SK-N-SH treated with all-trans-retinoic acid at 6 μM for 48 hours (cell line): ENCODE measurements around the gene TMCO2.

Experiments used
- ATAC-seq: fragments of 200-7000 bp; cut with Tn5 transposase; 3 replicates; pipeline ENCODE4 v1.9.1; 2020; ENCODE audit warnings: mild to moderate bottlenecking, moderate library complexity
- ARNTL ChIP-seq: fragments of 450-650 bp; formaldehyde crosslinking; IDR thresholded peaks from 2 replicates; pipeline ENCODE4 v1.5.0; 2020; ENCODE audit warnings: low read depth, mild to moderate bottlenecking, moderate library complexity, borderline replicate concordance
- BACH2 ChIP-seq: fragments of 250-450 bp; sonication (Bioruptor Pico); IDR thresholded peaks from 2 replicates; pipeline ENCODE4 v1.9.0; 2021; ENCODE audit warnings: mild to moderate bottlenecking, borderline replicate concordance
- CSDC2 ChIP-seq: fragments of 250-450 bp; sonication (Bioruptor Pico); IDR thresholded peaks from 2 replicates; pipeline ENCODE4 v1.5.0; 2020; ENCODE audit warnings: mild to moderate bottlenecking, moderate library complexity
- GLIS3 ChIP-seq: fragments of 250-450 bp; sonication (Bioruptor Pico); IDR thresholded peaks from 2 replicates; pipeline ENCODE4 v1.5.0; 2020; ENCODE audit warnings: mild to moderate bottlenecking, moderate library complexity
- ISL1 ChIP-seq: fragments of 250-450 bp; sonication (Bioruptor Pico); IDR thresholded peaks from 2 replicates; pipeline ENCODE4 v2.1.2; 2022; ENCODE audit warnings: mild to moderate bottlenecking, moderate library complexity
- OSR1 ChIP-seq: fragments of 250-450 bp; sonication (Bioruptor Pico); IDR thresholded peaks from 2 replicates; pipeline ENCODE4 v1.8.0; 2022; ENCODE audit warnings: moderate library complexity, mild to moderate bottlenecking, inconsistent platforms
- PPARA ChIP-seq: fragments of 250-450 bp; sonication (Bioruptor Pico); IDR thresholded peaks from 2 replicates; pipeline ENCODE4 v1.5.0; 2020; ENCODE audit warnings: mild to moderate bottlenecking, borderline replicate concordance
- SNAI2 ChIP-seq: fragments of 250-450 bp; sonication (Bioruptor Pico); IDR thresholded peaks from 2 replicates; pipeline ENCODE4 v1.5.0; 2020; ENCODE audit warnings: mild to moderate bottlenecking, moderate library complexity
- TOX ChIP-seq: fragments of 250-450 bp; sonication (Bioruptor Pico); IDR thresholded peaks from 2 replicates; pipeline ENCODE4 v1.8.0; 2021; ENCODE audit warnings: mild to moderate bottlenecking, moderate library complexity, borderline replicate concordance
- ZC3H10 ChIP-seq: fragments of 250-450 bp; sonication (Bioruptor Pico); IDR thresholded peaks from 2 replicates; pipeline ENCODE4 v1.5.1; 2021; ENCODE audit warnings: mild to moderate bottlenecking, moderate library complexity
- ZFP3 ChIP-seq: fragments of 250-450 bp; sonication (Bioruptor Pico); IDR thresholded peaks from 2 replicates; pipeline ENCODE4 v1.5.0; 2020; ENCODE audit warnings: mild to moderate bottlenecking, moderate library complexity
- ZFP30 ChIP-seq: fragments of 450-650 bp; formaldehyde crosslinking; IDR thresholded peaks from 2 replicates; pipeline ENCODE4 v1.5.0; 2022; ENCODE audit warnings: mild to moderate bottlenecking, moderate library complexity
- ZNF565 ChIP-seq: fragments of 450-650 bp; formaldehyde crosslinking; conservative IDR thresholded peaks from 2 replicates; pipeline ENCODE4 v1.5.0; 2020; ENCODE audit warnings: low read depth, mild to moderate bottlenecking, moderate library complexity
- ZNF70 ChIP-seq: fragments of 450-650 bp; formaldehyde crosslinking; IDR thresholded peaks from 2 replicates; pipeline ENCODE4 v1.5.0; 2020; ENCODE audit warnings: mild to moderate bottlenecking, moderate library complexity
- ZNF8 ChIP-seq: fragments of 450-650 bp; formaldehyde crosslinking; IDR thresholded peaks from 2 replicates; pipeline ENCODE4 v1.5.0; 2020; ENCODE audit warnings: mild to moderate bottlenecking, moderate library complexity
- TF ChIP-seq, protein P1 (sequence below): fragments of 250-450 bp; sonication (Bioruptor Pico); IDR thresholded peaks from 2 replicates; pipeline ENCODE4 v1.5.1; 2021; ENCODE audit warnings: mild to moderate bottlenecking, moderate library complexity
- TF ChIP-seq, protein P2 (sequence below): fragments of 250-450 bp; sonication (Bioruptor Pico); IDR thresholded peaks from 2 replicates; pipeline ENCODE4 v1.8.0; 2020; ENCODE audit warnings: mild to moderate bottlenecking, moderate library complexity, borderline replicate concordance
- TF ChIP-seq, protein P3 (sequence below): fragments of 250-450 bp; sonication (Bioruptor Pico); IDR thresholded peaks from 2 replicates; pipeline ENCODE4 v1.5.0; 2020; ENCODE audit warnings: mild to moderate bottlenecking, moderate library complexity
- TF ChIP-seq, protein P4 (sequence below): fragments of 250-450 bp; sonication (Bioruptor Pico); IDR thresholded peaks from 2 replicates; pipeline ENCODE4 v1.5.1; 2020; ENCODE audit warnings: low read depth, mild to moderate bottlenecking, moderate library complexity

The TMCO2 gene

DNA sequence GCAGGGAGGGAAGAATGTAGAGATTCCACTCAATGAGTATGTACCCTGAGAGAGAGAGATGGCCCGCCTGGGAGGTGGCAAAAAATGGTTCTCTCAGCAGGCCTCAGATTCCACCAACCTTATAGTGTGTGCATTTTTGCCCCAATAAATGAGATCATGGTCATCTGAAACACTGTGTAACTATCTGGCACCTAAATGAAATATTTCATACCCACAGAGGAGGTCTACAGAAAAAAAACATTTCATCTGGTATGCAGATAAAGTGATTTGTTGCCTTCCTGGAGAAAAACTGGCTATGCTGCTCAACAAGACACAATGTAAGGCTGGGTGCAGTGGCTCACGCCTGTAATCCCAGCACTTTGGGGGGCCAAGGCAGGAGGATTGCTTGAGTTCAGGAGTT is 4.9 kb downstream of the TMCO2 start:
- TF ChIP-seq ZFP3 (CRISPR knock-in tag) (no peak), ZNF565 (no peak), PPARA (CRISPR knock-in tag) (no peak)
- TF ChIP-seq, all 23 proteins: peak for 0

DNA sequence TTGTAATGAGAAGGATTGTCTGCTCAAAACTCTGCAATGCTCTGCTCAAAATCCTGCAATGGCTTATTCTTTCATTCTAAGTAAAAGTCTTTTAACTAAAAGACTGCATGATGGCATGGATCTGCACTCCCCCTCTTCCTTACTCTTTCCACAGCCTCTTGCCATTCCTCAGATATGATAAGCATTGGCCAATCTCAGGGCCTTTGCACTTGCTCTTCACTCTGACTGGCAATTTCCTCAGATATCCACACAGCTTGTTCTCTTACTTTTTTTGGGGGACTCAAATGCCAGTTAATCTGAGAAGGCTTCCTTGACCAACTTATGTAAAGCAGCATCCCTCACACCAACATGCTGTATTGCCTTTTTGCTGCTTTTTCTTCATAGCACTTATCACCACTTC is 7.5 kb downstream of the TMCO2 start:
- no peak for ATAC-seq
- TF ChIP-seq ARNTL (no peak), TOX (CRISPR knock-in tag) (no peak), CSDC2 (no peak), ZNF8 (CRISPR knock-in tag) (no peak), ZNF70 (CRISPR knock-in tag) (no peak), ZC3H10 (CRISPR knock-in tag) (no peak), GLIS3 (no peak), OSR1 (no peak), SNAI2 (CRISPR knock-in tag) (no peak), ISL1 (CRISPR knock-in tag) (no peak)
- TF ChIP-seq, protein P1, sequence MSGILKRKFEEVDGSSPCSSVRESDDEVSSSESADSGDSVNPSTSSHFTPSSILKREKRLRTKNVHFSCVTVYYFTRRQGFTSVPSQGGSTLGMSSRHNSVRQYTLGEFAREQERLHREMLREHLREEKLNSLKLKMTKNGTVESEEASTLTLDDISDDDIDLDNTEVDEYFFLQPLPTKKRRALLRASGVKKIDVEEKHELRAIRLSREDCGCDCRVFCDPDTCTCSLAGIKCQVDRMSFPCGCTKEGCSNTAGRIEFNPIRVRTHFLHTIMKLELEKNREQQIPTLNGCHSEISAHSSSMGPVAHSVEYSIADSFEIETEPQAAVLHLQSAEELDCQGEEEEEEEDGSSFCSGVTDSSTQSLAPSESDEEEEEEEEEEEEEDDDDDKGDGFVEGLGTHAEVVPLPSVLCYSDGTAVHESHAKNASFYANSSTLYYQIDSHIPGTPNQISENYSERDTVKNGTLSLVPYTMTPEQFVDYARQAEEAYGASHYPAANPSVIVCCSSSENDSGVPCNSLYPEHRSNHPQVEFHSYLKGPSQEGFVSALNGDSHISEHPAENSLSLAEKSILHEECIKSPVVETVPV = no peak
- TF ChIP-seq, protein P2, sequence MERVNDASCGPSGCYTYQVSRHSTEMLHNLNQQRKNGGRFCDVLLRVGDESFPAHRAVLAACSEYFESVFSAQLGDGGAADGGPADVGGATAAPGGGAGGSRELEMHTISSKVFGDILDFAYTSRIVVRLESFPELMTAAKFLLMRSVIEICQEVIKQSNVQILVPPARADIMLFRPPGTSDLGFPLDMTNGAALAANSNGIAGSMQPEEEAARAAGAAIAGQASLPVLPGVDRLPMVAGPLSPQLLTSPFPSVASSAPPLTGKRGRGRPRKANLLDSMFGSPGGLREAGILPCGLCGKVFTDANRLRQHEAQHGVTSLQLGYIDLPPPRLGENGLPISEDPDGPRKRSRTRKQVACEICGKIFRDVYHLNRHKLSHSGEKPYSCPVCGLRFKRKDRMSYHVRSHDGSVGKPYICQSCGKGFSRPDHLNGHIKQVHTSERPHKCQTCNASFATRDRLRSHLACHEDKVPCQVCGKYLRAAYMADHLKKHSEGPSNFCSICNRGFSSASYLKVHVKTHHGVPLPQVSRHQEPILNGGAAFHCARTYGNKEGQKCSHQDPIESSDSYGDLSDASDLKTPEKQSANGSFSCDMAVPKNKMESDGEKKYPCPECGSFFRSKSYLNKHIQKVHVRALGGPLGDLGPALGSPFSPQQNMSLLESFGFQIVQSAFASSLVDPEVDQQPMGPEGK (CRISPR knock-in tag) = no peak
- TF ChIP-seq, protein P3, sequence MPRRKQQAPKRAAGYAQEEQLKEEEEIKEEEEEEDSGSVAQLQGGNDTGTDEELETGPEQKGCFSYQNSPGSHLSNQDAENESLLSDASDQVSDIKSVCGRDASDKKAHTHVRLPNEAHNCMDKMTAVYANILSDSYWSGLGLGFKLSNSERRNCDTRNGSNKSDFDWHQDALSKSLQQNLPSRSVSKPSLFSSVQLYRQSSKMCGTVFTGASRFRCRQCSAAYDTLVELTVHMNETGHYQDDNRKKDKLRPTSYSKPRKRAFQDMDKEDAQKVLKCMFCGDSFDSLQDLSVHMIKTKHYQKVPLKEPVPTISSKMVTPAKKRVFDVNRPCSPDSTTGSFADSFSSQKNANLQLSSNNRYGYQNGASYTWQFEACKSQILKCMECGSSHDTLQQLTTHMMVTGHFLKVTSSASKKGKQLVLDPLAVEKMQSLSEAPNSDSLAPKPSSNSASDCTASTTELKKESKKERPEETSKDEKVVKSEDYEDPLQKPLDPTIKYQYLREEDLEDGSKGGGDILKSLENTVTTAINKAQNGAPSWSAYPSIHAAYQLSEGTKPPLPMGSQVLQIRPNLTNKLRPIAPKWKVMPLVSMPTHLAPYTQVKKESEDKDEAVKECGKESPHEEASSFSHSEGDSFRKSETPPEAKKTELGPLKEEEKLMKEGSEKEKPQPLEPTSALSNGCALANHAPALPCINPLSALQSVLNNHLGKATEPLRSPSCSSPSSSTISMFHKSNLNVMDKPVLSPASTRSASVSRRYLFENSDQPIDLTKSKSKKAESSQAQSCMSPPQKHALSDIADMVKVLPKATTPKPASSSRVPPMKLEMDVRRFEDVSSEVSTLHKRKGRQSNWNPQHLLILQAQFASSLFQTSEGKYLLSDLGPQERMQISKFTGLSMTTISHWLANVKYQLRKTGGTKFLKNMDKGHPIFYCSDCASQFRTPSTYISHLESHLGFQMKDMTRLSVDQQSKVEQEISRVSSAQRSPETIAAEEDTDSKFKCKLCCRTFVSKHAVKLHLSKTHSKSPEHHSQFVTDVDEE (CRISPR knock-in tag) = no peak
- TF ChIP-seq, protein P4, sequence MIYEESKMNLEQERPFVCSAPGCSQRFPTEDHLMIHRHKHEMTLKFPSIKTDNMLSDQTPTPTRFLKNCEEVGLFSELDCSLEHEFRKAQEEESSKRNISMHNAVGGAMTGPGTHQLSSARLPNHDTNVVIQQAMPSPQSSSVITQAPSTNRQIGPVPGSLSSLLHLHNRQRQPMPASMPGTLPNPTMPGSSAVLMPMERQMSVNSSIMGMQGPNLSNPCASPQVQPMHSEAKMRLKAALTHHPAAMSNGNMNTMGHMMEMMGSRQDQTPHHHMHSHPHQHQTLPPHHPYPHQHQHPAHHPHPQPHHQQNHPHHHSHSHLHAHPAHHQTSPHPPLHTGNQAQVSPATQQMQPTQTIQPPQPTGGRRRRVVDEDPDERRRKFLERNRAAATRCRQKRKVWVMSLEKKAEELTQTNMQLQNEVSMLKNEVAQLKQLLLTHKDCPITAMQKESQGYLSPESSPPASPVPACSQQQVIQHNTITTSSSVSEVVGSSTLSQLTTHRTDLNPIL (CRISPR knock-in tag) = no peak

More for the DNA sequence above, 4.9 kb downstream of the TMCO2 start:
- ATAC-seq = no peak

DNA sequence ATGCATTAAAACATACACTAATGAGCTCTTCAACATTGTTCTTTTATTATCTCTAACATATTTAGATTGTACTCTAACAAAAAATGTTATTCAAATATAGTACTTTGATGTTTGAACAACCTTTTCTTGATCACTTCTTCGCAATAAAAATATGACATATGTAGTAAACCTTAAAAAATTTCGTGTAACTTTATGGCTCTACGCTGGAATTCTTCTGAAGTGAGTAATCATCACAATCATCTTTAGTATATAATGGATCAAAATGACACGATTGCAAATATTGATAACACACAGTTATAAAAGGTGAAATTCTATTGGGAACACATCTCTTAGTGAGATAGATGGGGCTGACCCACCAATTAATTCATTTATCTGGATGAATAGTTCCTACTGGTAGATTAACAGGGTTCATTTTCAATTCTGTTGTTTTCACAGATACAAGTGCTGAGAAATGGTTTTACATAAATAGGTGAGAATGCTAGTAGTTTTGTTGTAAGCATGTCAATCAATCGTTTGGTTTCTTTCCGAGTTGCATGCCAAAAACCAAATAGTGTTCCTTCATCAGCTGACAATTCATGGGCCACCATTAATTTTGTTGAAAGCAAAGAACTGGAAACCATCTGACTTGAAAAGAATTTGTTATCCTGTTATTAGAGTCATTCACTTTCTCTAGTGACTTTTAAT is 8.8 kb downstream of the TMCO2 start:
- no peak for TF ChIP-seq GLIS3
- TF ChIP-seq TOX (CRISPR knock-in tag) = no peak
- no peak for TF ChIP-seq ZNF565
- TF ChIP-seq, protein P4 (CRISPR knock-in tag) = no peak
- TF ChIP-seq BACH2 (CRISPR knock-in tag) = no peak
- TF ChIP-seq PPARA (CRISPR knock-in tag) = no peak
- TF ChIP-seq, protein P1 = no peak
- no peak for TF ChIP-seq ZFP30 (CRISPR knock-in tag)
- no peak for TF ChIP-seq ARNTL
- TF ChIP-seq ZFP3 (CRISPR knock-in tag) = no peak
- TF ChIP-seq, protein P2 (CRISPR knock-in tag) = no peak
- no peak for TF ChIP-seq ISL1 (CRISPR knock-in tag)
- TF ChIP-seq ZC3H10 (CRISPR knock-in tag) = no peak
- TF ChIP-seq ZNF70 (CRISPR knock-in tag) = no peak
- ATAC-seq = no peak
